IgD-negative memory B cell (primary cell): ENCODE data around the gene FBXL12. TPM values are rescaled to one million over a fixed set of nuclear protein-coding genes. Genes with fewer than 3 reads are reported as not detected.

ENCODE experiments used
- H3K27ac Mint-ChIP-seq, 3 donors: one replicate each; pipeline ENCODE4 v1.8.0; 2020 to 2022; ENCODE audit warnings: mild to moderate bottlenecking in 3 of 3, mixed read lengths in 3 of 3, moderate library complexity in 1 of 3
- H3K27me3 Mint-ChIP-seq: one replicate; pipeline ENCODE4 v1.8.0; 2021; ENCODE audit warnings: mixed read lengths
- H3K36me3 Mint-ChIP-seq: one replicate; pipeline ENCODE4 v1.8.0; 2020; ENCODE audit warnings: mild to moderate bottlenecking, mixed read lengths
- H3K4me1 Mint-ChIP-seq, 3 donors: one replicate each; pipeline ENCODE4 v1.8.0; 2020 to 2022; ENCODE audit warnings: mixed read lengths in 3 of 3, mild to moderate bottlenecking in 1 of 3
- H3K4me3 Mint-ChIP-seq, 4 donors: one replicate each; pipeline ENCODE4 v1.8.0; 2020 to 2022; ENCODE audit warnings: mild to moderate bottlenecking in 4 of 4, mixed read lengths in 4 of 4, moderate library complexity in 3 of 4
- H3K9me3 Mint-ChIP-seq, 3 donors: one replicate each; pipeline ENCODE4 v1.8.0; 2020 to 2021; ENCODE audit warnings: mixed read lengths in 3 of 3, mild to moderate bottlenecking in 1 of 3
- polyA plus RNA-seq: library from polyadenylated mRNA; unstranded; fragments of 300-500 nt; fragmentation: Illumina TruSeq; gene quantifications from one replicate; pipeline ENCODE4 v1.2.3, GENCODE V29; 2021

The FBXL12 gene, protein sequence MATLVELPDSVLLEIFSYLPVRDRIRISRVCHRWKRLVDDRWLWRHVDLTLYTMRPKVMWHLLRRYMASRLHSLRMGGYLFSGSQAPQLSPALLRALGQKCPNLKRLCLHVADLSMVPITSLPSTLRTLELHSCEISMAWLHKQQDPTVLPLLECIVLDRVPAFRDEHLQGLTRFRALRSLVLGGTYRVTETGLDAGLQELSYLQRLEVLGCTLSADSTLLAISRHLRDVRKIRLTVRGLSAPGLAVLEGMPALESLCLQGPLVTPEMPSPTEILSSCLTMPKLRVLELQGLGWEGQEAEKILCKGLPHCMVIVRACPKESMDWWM
- 10.4 TPM for polyA plus RNA-seq

DNA sequence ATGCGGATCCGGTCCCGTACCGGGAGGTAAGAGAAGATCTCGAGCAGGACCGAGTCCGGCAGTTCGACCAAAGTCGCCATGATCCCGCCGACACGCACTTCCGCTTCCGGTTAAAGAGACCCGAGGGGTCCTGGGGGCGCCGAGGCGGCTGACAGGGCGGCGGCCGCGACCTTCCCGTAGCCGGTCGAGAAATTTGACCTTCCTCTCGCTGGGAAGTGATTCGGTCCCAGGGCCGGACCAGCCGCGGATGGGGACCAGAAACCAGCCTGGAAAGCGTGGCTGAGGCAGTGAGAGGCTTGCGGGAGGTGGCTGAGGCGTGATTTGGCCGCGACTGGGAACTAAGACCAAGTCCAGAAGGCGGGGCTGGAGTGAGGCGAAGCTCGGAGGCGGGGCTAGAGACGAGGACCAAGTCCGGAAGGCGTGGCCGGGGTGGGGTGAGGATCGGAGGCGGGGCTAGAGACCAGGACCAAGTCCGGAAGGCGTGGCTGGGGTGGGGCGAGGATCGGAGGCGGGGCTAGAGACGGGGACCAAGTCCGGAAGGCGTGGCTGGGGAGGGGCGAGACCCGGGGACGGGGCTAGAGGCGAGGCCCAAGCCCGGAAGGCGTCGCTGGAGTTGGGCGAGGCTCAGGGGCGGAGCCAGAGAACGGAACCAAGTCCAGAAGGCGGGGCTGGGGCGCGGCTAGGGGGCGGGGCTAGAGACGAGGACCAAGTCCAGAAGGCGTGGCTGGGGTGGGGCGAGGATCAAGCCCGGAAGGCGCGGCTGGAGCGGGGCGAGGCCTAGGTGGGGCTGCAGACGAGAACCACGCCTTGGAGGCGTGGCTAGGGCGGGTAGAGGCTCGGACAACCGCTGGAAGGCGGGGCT, at the start of gene FBXL12:
TSS of gene FBXL12 (minus strand) at position 346 of the 862 bp plus-strand sequence. CDS start at position 80, 266 bp downstream.
- peaks cover 3 to 6% (median 6%) of the 10 kb centered on the region in 3 donors for H3K9me3 Mint-ChIP-seq
- H3K4me1 Mint-ChIP-seq: peaks cover 6 to 14% (median 11%) of the 10 kb centered on the region in 3 donors
- H3K36me3 Mint-ChIP-seq: peaks cover 6% of the 10 kb centered on the region
- peak within 1 kb of the TSS; percentile 86 to 97 (median 93) for H3K27ac Mint-ChIP-seq
- peak within 1 kb of the TSS; percentile 81 to 96 (median 93) for H3K4me3 Mint-ChIP-seq
- H3K27me3 Mint-ChIP-seq: no peaks in the 10 kb centered on the region

GRCh38 chr19:9865732-9866501, 47.0 kb upstream of the FBXL12 start:
- no peaks in the 10 kb centered on the region for H3K9me3 Mint-ChIP-seq
- H3K27me3 Mint-ChIP-seq: no peaks in the 10 kb centered on the region
- H3K4me3 Mint-ChIP-seq: no peak overlapping the region
- no peak overlapping the region for H3K27ac Mint-ChIP-seq
- H3K36me3 Mint-ChIP-seq: no peaks in the 10 kb centered on the region
- H3K4me1 Mint-ChIP-seq: peaks cover 0 to 2% (median 2%) of the 10 kb centered on the region in 3 donors

DNA sequence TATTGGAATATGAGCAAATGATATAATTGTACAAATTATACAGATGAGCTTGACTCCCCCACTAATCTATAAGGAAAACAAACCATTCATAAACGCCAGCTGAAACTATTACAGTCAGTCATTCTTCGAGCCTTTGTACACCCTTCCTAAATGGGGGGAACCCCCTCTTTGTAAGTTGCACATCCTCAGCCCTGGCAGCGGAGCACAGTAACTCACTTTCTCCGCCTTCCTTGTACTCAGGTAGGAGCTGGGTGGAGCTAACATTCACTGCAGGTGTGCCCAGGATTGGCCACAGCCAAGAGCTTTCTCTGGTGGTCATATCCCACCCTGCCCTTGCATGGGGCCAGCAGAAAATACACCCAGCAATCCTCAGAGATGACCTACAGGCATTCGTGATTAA, 44.9 kb upstream of the FBXL12 start:
- Mint-ChIP-seq H3K4me3 (no peak overlapping the region), H3K4me1 (peaks cover 0 to 2% (median 2%) of the 10 kb centered on the region in 3 donors), H3K9me3 (no peaks in the 10 kb centered on the region), H3K27me3 (no peaks in the 10 kb centered on the region), H3K27ac (no peak overlapping the region), H3K36me3 (no peaks in the 10 kb centered on the region)

DNA sequence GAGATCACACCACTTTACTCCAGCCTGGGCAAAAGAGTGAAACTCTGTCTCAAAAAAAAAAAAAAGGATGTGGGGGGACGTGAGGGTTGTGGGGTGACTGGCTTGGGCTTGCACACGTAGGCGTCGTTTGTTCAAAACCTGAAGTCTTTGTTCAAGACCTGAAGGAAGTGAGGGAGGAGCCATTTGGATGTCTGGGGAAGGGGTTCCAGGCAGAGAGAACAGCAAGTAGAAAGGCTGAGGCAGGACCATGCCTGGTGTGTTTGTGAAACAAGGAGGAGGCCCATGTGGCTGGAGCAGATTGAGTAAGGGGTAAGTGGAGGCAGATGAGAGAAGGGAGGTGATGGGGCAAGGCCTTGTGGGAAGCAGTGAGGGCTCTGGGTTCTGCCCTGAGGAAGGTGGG, 44.1 kb upstream of the FBXL12 start:
- Mint-ChIP-seq H3K4me3 (no peak overlapping the region), H3K27me3 (no peaks in the 10 kb centered on the region), H3K9me3 (no peaks in the 10 kb centered on the region), H3K4me1 (peaks cover 0 to 7% (median 6%) of the 10 kb centered on the region in 3 donors), H3K36me3 (no peaks in the 10 kb centered on the region), H3K27ac (no peak overlapping the region)

DNA sequence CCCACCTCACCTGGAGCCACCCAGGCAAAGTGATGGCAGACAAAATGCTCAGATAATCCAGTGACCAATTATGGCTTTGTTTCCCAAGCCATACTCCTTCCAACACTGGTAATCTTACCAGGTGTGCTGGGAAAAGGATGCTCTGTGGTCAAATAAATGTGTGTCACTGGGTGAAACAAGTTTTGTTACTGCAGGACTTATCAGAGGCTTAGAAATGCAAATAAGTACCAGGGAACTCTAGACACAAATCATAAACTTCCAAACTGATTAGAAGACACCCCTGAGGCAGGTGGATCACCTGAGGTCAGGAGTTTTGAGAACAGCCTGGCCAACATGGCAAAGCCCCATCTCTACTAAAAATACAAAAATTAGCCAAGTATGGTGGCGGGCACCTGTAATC, 42.6 kb upstream of the FBXL12 start:
- Mint-ChIP-seq H3K4me3 (no peak overlapping the region), H3K27ac (no peak overlapping the region), H3K9me3 (no peaks in the 10 kb centered on the region), H3K4me1 (peaks cover 0 to 14% (median 8%) of the 10 kb centered on the region in 3 donors), H3K27me3 (no peaks in the 10 kb centered on the region), H3K36me3 (no peaks in the 10 kb centered on the region)

DNA sequence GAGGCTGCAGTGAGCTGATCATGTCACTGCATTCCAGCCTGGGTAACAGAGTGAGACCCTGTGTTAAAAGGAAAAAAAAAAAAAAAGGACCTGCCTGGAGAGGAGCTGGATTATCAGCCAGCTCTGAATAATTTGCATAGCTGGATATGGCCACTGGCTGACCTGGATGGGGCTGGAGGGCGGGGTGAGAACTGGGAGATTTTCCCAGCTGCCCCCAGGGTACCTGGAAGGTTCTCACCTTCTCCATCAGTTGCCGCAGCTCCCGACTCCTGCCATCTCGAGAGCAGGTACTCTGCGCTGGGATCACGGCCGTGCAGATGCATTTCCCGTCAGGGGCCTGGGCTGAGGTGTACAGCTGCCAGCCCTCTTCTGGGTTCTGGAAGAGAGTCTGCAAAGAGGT, 41.5 kb upstream of the FBXL12 start:
- Mint-ChIP-seq H3K9me3 (no peaks in the 10 kb centered on the region), H3K4me1 (peaks cover 0 to 12% (median 8%) of the 10 kb centered on the region in 3 donors), H3K27me3 (no peaks in the 10 kb centered on the region), H3K27ac (no peak overlapping the region), H3K36me3 (no peaks in the 10 kb centered on the region), H3K4me3 (no peak overlapping the region)

DNA sequence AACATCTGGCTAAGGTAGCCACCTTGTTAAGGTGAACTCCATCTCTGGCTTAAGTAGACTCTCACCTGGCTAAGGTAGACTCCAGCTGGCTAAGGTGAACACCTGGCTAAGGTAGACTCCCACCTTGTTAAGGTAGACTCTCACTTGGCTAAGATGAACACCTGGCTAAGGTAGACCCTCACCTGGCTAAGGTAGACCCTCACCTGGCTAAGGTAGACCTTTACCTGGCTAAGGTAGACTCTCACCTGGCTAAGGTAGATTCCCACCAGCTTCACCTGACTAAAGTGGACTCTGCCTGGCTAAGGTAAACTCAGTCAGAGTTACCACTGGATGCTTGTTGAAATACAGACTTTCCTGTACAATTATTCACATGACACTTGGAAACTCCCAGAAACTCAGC, 39.9 kb upstream of the FBXL12 start:
- Mint-ChIP-seq H3K27ac (peak overlapping the region in 1 of 3 donors; percentile 94), H3K4me1 (peaks cover 0 to 12% (median 8%) of the 10 kb centered on the region in 3 donors), H3K27me3 (no peaks in the 10 kb centered on the region), H3K36me3 (no peaks in the 10 kb centered on the region), H3K4me3 (peak overlapping the region in 1 of 4 donors; percentile 8), H3K9me3 (no peaks in the 10 kb centered on the region)

DNA sequence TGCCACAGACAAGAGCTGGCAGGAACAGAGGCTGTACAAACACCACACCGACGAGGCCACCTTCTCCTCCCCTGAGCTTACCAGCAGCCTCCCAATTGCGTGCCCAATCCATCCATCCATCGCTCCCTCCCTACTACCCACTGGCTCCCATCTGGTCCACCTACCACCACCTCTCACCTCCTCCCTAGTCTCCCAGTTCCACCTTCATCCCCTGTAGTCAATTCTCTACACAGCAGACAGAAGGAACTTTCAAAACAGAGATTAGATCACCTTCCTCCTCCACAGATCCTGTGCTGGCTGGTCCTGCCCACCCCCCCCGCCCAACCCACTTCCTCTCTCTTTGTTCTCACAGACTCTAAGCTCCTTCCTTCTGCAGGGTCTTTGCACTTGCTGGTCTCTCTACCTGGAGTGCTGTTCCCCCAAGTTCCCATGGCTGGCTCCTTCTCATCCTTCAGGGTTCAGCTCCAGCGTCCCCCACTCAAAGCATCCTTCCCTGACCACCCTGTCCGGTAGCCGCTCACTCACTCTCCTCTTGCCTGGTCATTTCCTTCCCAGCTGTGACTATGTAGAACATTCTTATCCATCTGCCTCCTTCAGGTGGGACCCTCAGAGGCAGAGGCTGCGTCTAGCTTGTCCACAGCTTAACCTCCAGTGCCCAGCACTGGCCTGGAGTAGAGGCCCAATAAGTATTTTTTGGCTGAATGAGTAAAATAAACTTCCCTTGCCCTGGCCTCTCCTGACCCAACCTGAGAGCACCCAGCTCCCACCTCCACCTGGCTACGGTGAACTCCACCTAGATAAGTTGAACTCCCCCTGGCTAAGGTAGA, 39.3 kb upstream of the FBXL12 start:
- Mint-ChIP-seq H3K27me3 (no peaks in the 10 kb centered on the region), H3K27ac (peak overlapping the region in 2 of 3 donors; percentile 90 to 94), H3K9me3 (no peaks in the 10 kb centered on the region), H3K4me3 (peak overlapping the region in 2 of 4 donors; percentile 70 to 73), H3K4me1 (peaks cover 0 to 12% (median 8%) of the 10 kb centered on the region in 3 donors), H3K36me3 (no peaks in the 10 kb centered on the region)

DNA sequence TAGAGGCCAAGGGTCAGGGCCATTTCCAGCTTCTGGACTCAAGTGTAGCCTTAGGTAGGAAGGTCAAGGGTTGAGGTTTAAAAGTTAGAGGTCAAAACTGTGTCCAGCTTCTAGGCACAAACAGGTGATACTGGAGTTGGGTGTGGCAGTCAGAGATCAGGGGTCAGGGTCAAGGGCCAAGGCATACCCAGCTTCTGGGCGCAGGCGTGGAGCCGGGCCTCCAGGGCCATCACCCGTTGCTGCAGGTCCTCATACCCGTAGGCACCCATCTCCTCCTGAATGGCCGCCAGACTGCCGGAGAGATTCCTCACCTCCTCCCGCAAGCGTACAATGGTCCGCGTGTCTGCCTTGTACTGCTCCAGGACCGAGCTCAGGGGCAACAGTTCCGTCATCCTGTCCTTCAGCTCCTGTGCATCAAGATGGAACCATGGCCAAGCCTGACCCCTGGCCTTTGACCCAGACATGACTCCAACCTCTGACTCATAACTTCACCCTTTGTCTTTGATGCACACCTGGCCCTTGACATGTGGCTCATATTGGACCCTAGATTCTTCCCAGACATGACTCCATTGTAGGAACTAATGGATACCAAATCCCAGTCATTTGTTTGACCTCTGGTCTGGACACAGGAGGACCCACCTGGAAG, 38.3 kb upstream of the FBXL12 start:
- H3K27ac Mint-ChIP-seq: no peak overlapping the region
- no peaks in the 10 kb centered on the region for H3K9me3 Mint-ChIP-seq
- peaks cover 3% of the 10 kb centered on the region for H3K36me3 Mint-ChIP-seq
- H3K27me3 Mint-ChIP-seq: no peaks in the 10 kb centered on the region
- peak overlapping the region in 1 of 4 donors; percentile 44 for H3K4me3 Mint-ChIP-seq
- H3K4me1 Mint-ChIP-seq: peaks cover 0 to 12% (median 8%) of the 10 kb centered on the region in 3 donors

DNA sequence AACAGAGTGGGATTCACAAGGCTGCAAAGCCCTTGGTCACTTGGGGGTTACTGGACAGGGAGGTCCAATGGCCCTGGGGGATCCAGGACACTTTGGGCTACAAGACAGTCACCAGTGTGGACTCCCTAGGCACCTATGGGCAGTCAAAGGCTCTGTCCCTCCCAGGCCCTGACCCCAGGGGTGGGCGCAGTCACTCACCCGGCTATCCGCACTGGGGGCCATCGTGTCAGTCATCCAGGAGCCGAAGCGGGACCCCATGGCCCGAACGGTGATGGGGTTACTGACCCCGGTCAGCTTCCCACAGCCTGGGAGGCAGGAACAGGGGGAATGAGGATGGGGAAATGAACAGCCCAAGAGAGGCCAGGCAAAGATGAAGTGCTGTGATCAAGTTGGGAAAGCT, 37.7 kb upstream of the FBXL12 start:
- H3K9me3 Mint-ChIP-seq: no peaks in the 10 kb centered on the region
- H3K36me3 Mint-ChIP-seq: peaks cover 3% of the 10 kb centered on the region
- H3K4me1 Mint-ChIP-seq: peaks cover 0 to 12% (median 8%) of the 10 kb centered on the region in 3 donors
- H3K4me3 Mint-ChIP-seq: no peak overlapping the region
- H3K27me3 Mint-ChIP-seq: no peaks in the 10 kb centered on the region
- peak overlapping the region in 1 of 3 donors; percentile 61 for H3K27ac Mint-ChIP-seq

DNA sequence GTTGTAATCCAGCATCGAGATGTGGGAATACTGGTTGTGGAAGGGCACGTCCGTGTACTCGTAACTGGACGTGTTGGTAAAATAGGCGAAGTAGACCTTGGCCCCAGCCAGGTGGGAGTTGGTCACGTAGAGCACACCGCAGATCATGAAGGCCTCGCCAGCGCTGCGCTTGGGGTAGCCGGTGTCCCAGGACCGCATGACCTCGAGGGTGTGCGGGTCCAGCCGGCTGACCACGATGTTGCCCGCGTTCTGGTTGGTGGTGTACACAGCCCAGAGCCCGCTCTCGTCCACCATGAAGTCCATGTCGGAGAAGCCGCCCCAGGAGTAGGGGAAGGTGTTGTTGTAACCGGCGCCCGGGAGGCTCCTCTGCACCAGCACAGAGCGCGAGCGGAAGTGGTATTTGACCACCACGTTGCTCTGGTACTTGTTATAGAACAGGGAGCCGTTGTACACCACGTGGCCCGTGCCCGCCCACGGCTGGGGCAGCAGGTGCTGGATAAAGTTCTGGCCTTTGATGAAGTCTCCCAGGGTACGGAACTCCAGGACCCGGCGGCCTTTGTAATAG, 35.5 kb upstream of the FBXL12 start:
- no peak overlapping the region for H3K27ac Mint-ChIP-seq
- H3K4me1 Mint-ChIP-seq: peaks cover 0 to 12% (median 8%) of the 10 kb centered on the region in 3 donors
- H3K27me3 Mint-ChIP-seq: no peaks in the 10 kb centered on the region
- no peak overlapping the region for H3K4me3 Mint-ChIP-seq
- peaks cover 3% of the 10 kb centered on the region for H3K36me3 Mint-ChIP-seq
- no peaks in the 10 kb centered on the region for H3K9me3 Mint-ChIP-seq

DNA sequence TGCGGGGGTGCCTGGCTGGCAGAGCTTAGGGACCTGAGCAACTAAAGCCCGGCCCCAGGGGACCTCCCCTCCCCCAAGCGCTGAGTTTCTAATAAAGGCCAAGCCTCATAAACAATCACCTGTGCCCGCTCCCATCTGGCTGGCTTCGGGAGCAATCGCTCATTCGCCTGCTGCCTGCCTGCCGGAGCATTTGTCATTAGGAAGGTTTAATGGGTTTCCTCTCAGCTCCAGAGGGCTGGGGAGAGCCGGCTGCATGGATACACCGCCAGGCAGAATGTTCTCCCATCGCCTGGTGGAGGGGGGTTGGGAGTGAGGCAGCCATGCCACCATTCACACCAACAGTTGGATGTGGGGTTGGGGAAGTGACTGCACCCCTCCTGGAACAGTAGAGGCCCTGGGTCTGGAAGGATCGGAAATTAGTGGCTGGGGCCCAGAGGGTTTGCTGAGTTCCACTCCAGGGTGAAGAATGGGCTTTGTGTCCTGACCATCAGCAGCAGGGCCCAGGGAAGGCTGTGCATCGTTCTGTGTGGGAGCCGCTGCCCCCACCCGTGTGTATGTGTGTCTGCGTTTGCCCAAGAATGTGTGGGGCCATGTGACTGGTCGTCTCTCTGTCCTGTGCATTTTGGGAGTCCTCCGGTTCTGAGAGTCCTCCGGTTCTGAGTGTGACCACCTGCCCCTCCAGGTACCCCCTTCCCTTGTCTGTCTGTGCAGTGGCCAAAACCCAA, 31.5 kb upstream of the FBXL12 start:
- Mint-ChIP-seq H3K4me1 (peaks cover 0 to 1% (median 0%) of the 10 kb centered on the region in 3 donors), H3K4me3 (no peak overlapping the region), H3K9me3 (no peaks in the 10 kb centered on the region), H3K36me3 (peaks cover 3% of the 10 kb centered on the region), H3K27ac (no peak overlapping the region), H3K27me3 (no peaks in the 10 kb centered on the region)

DNA sequence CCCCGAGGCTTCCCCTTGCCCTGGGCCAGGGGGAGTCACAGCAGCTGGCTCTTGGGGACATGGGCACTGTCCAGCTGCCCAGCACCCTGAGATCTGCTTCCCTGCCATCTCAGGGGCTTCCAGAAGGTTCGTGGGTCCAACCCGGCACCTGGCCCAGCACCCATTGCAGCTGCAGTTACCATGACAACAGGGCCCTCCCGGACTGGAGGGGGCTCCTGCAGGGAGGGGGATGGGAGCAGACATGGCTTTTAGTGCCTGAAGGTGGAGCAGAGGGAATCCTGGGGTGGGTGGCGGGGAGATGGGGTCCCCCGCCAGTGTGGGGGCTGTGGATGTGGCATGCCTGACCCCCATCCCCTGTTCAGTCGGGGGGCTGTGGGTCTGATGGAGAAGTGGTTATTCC, 30.9 kb upstream of the FBXL12 start:
- Mint-ChIP-seq H3K9me3 (no peaks in the 10 kb centered on the region), H3K27ac (no peak overlapping the region), H3K27me3 (no peaks in the 10 kb centered on the region), H3K4me3 (no peak overlapping the region), H3K4me1 (peaks cover 0 to 1% (median 0%) of the 10 kb centered on the region in 3 donors), H3K36me3 (peaks cover 3% of the 10 kb centered on the region)
